Stomach smooth muscle (tissue), 2 donors: ENCODE measurements around the gene G2E3.
"Not testable (repeated sequence)": the region's sequence is repeated elsewhere in the genome, so short reads cannot be mapped to it uniquely, and the experiment has no call there.

ENCODE experiments used
- H3K27ac ChIP-seq: one replicate; pipeline ENCODE4 v1.7.0; 2013; ENCODE audit warnings: mild to moderate bottlenecking, low read length, inconsistent platforms
- H3K27me3 ChIP-seq, 2 donors: one replicate each; pipeline ENCODE4 v1.7.0; 2013; ENCODE audit warnings: low read length in 2 of 2; ENCODE audit not compliant: insufficient read depth in 2 of 2, control insufficient read depth in 1 of 2
- H3K36me3 ChIP-seq, 2 donors: one replicate each; pipeline ENCODE4 v1.7.0; 2013; ENCODE audit warnings: low read length in 2 of 2; ENCODE audit not compliant: control insufficient read depth in 2 of 2, insufficient read depth in 2 of 2
- H3K4me1 ChIP-seq: one replicate; pipeline ENCODE4 v1.7.0; 2013; ENCODE audit warnings: low read length; ENCODE audit not compliant: control insufficient read depth, insufficient read depth
- H3K4me3 ChIP-seq, 2 donors: one replicate each; pipeline ENCODE4 v1.7.0; 2013; ENCODE audit warnings: low read length in 2 of 2
- H3K9ac ChIP-seq, 2 donors: one replicate each; pipeline ENCODE4 v1.7.0; 2013; ENCODE audit warnings: low read length in 2 of 2, mild to moderate bottlenecking in 1 of 2
- H3K9me3 ChIP-seq, 2 donors: one replicate each; pipeline ENCODE4 v1.7.0; 2013; ENCODE audit warnings: low read length in 2 of 2; ENCODE audit not compliant: control insufficient read depth in 2 of 2
- donor health status: healthy.
- donor health status: Pancreatic carcinoma.

G2E3 gene

GRCh38 chr14:30576333-30576732 is 17.4 kb downstream of the G2E3 start:
- H3K9me3 ChIP-seq, H3K27ac ChIP-seq, H3K4me1 ChIP-seq, H3K9ac ChIP-seq, H3K27me3 ChIP-seq, H3K36me3 ChIP-seq, H3K4me3 ChIP-seq: not testable (repeated sequence)

- Histone ChIP-seq H3K27me3 (no peaks in the 10 kb centered on the region), H3K4me3 (no peak overlapping the region), H3K27ac (no peak overlapping the region), H3K4me1 (no peaks in the 10 kb centered on the region), H3K9me3 (no peaks in the 10 kb centered on the region), H3K9ac (no peak overlapping the region), H3K36me3 (no peaks in the 10 kb centered on the region)
These were observed 21.8 kb downstream of the G2E3 start for GRCh38 chr14:30580616-30581282.

- Histone ChIP-seq H3K4me3 (no peak overlapping the region), H3K9me3 (no peaks in the 10 kb centered on the region), H3K27me3 (no peaks in the 10 kb centered on the region), H3K36me3 (no peaks in the 10 kb centered on the region), H3K4me1 (no peaks in the 10 kb centered on the region), H3K9ac (no peak overlapping the region), H3K27ac (no peak overlapping the region)
These were observed 22.3 kb downstream of the G2E3 start for GRCh38 chr14:30581283-30581625.

GRCh38 chr14:30582376-30582775 is 23.4 kb downstream of the G2E3 start:
- Histone ChIP-seq H3K27me3 (no peaks in the 10 kb centered on the region), H3K9me3 (no peaks in the 10 kb centered on the region), H3K4me1 (no peaks in the 10 kb centered on the region), H3K9ac (no peak overlapping the region), H3K27ac (no peak overlapping the region), H3K4me3 (no peak overlapping the region), H3K36me3 (no peaks in the 10 kb centered on the region)

- H3K27ac ChIP-seq, result no peak overlapping the region
- H3K36me3 ChIP-seq, result peaks cover 0 to 2% of the 10 kb centered on the region in 2 donors
- no peak overlapping the region for H3K9ac ChIP-seq
These were observed 25.2 kb downstream of the G2E3 start for GRCh38 chr14:30584058-30584630.

GRCh38 chr14:30585204-30585603 is 26.2 kb downstream of the G2E3 start:
- H3K27me3 ChIP-seq, result no peaks in the 10 kb centered on the region
- no peaks in the 10 kb centered on the region for H3K4me1 ChIP-seq
- no peak overlapping the region for H3K27ac ChIP-seq
- H3K36me3 ChIP-seq, result peaks cover 5 to 8% of the 10 kb centered on the region in 2 donors
- no peak overlapping the region for H3K4me3 ChIP-seq
- no peak overlapping the region for H3K9ac ChIP-seq
- H3K9me3 ChIP-seq, result no peaks in the 10 kb centered on the region

More at GRCh38 chr14:30584058-30584630, 25.2 kb downstream of the G2E3 start:
- Histone ChIP-seq H3K27me3 (no peaks in the 10 kb centered on the region), H3K4me1 (no peaks in the 10 kb centered on the region), H3K4me3 (no peak overlapping the region), H3K9me3 (no peaks in the 10 kb centered on the region)

- no peaks in the 10 kb centered on the region for H3K9me3 ChIP-seq
- H3K4me1 ChIP-seq, result no peaks in the 10 kb centered on the region
- H3K4me3 ChIP-seq, result no peak overlapping the region
- no peak overlapping the region for H3K9ac ChIP-seq
- peaks cover 5 to 8% of the 10 kb centered on the region in 2 donors for H3K36me3 ChIP-seq
- H3K27me3 ChIP-seq, result no peaks in the 10 kb centered on the region
- no peak overlapping the region for H3K27ac ChIP-seq
These were observed 28.2 kb downstream of the G2E3 start for GRCh38 chr14:30587141-30587540.

GRCh38 chr14:30588873-30589272 is 29.9 kb downstream of the G2E3 start:
- H3K36me3 ChIP-seq, result peaks cover 5 to 8% of the 10 kb centered on the region in 2 donors
- no peak overlapping the region for H3K27ac ChIP-seq
- H3K4me1 ChIP-seq, result no peaks in the 10 kb centered on the region
- H3K9me3 ChIP-seq, result no peaks in the 10 kb centered on the region
- H3K9ac ChIP-seq, result no peak overlapping the region
- no peaks in the 10 kb centered on the region for H3K27me3 ChIP-seq
- H3K4me3 ChIP-seq, result no peak overlapping the region

GRCh38 chr14:30596935-30597334 is 38.0 kb downstream of the G2E3 start:
- no peaks in the 10 kb centered on the region for H3K27me3 ChIP-seq
- no peak overlapping the region for H3K4me3 ChIP-seq
- no peak overlapping the region for H3K9ac ChIP-seq
- peaks cover 6 to 12% of the 10 kb centered on the region in 2 donors for H3K36me3 ChIP-seq
- H3K9me3 ChIP-seq, result no peaks in the 10 kb centered on the region
- no peak overlapping the region for H3K27ac ChIP-seq
- no peaks in the 10 kb centered on the region for H3K4me1 ChIP-seq

GRCh38 chr14:30597504-30597903 is 38.5 kb downstream of the G2E3 start:
- Histone ChIP-seq H3K27ac (no peak overlapping the region), H3K9me3 (no peaks in the 10 kb centered on the region), H3K27me3 (no peaks in the 10 kb centered on the region), H3K9ac (no peak overlapping the region), H3K4me1 (no peaks in the 10 kb centered on the region), H3K4me3 (no peak overlapping the region), H3K36me3 (peaks cover 9 to 12% of the 10 kb centered on the region in 2 donors)
